CD14-positive monocyte (primary cell): ENCODE data around the gene CHST15. TPM values are rescaled to one million over a fixed set of nuclear protein-coding genes. Genes with fewer than 3 reads are reported as not detected.
A peak's percentile ranks its signal among the peaks of the same experiment; 100 is the strongest.

Source experiments
- DNase-seq, 3 donors: peaks; one replicate each; pipeline ENCODE4 v3.0.0-alpha.2; 2011 to 2022
- H2AFZ ChIP-seq: 2 replicates; pipeline ENCODE4 v1.6.0; 2012; ENCODE audit warnings: mild to moderate bottlenecking, low read depth, low read length, inconsistent platforms; ENCODE audit not compliant: insufficient read depth, poor library complexity, severe bottlenecking
- H3K27ac ChIP-seq, 2 donors: 1 replicate in 1 of 2; 2 replicates in 1 of 2; pipeline ENCODE4 v1.5.1; 2012 to 2013; ENCODE audit warnings: low read length in 2 of 2, control low read depth in 1 of 2, inconsistent platforms in 1 of 2, low read depth in 1 of 2, mild to moderate bottlenecking in 1 of 2
- H3K27me3 ChIP-seq, 2 donors: one replicate each; pipeline versions ENCODE4 v1.6.0 to v1.6.1; 2011 to 2013; ENCODE audit warnings: low read length in 2 of 2; ENCODE audit not compliant: control insufficient read depth in 2 of 2, insufficient read depth in 2 of 2
- H3K36me3 ChIP-seq, 2 donors: replicated peaks in 1 of 2; 1 replicate in 1 of 2; 2 replicates in 1 of 2; pipeline versions ENCODE4 v1.5.1 to v1.6.1; 2012 to 2013; ENCODE audit warnings: low read length in 2 of 2, control low read depth in 1 of 2, inconsistent platforms in 1 of 2, mild to moderate bottlenecking in 1 of 2; ENCODE audit not compliant: insufficient read depth in 2 of 2, control insufficient read depth in 1 of 2
- H3K4me1 ChIP-seq, 2 donors: 1 replicate in 1 of 2; 2 replicates in 1 of 2; pipeline versions ENCODE4 v1.5.1 to v1.6.1; 2012 to 2013; ENCODE audit warnings: low read length in 2 of 2, control low read depth in 1 of 2, inconsistent platforms in 1 of 2, mild to moderate bottlenecking in 1 of 2, moderate library complexity in 1 of 2; ENCODE audit not compliant: insufficient read depth in 2 of 2, control insufficient read depth in 1 of 2
- H3K4me2 ChIP-seq: replicated peaks from 2 replicates; pipeline ENCODE3; 2012; ENCODE audit warnings: low read length, moderate library complexity, mild to moderate bottlenecking; ENCODE audit not compliant: poor library complexity, severe bottlenecking; ENCODE audit errors: extremely low read depth
- H3K4me3 ChIP-seq, 3 experiments: fragments of 200-600 bp in 1 of 3; sonication (generic) in 1 of 3; replicated peaks in 1 of 3; 1 replicate in 2 of 3; 2 replicates in 1 of 3; pipeline ENCODE4 v1.5.1; 2011 to 2013; ENCODE audit warnings: low read length in 3 of 3, mild to moderate bottlenecking in 3 of 3, control low read depth in 2 of 3, low read depth in 2 of 3, inconsistent platforms in 1 of 3, moderate library complexity in 1 of 3
- H3K79me2 ChIP-seq: 2 replicates; pipeline ENCODE4 v1.6.0; 2012; ENCODE audit warnings: mild to moderate bottlenecking, control low read depth, inconsistent platforms, low read length, moderate library complexity; ENCODE audit not compliant: insufficient read depth
- H3K9ac ChIP-seq: 2 replicates; pipeline ENCODE4 v1.6.0; 2017; ENCODE audit warnings: low read length, mild to moderate bottlenecking; ENCODE audit not compliant: insufficient read depth, poor library complexity, severe bottlenecking
- H3K9me3 ChIP-seq, 2 donors: replicated peaks in 1 of 2; 1 replicate in 1 of 2; 2 replicates in 1 of 2; pipeline versions ENCODE4 v1.5.1 to v1.6.1; 2012 to 2013; ENCODE audit warnings: low read length in 2 of 2, control low read depth in 1 of 2; ENCODE audit not compliant: control insufficient read depth in 1 of 2, insufficient read depth in 1 of 2
- H4K20me1 ChIP-seq: 2 replicates; pipeline ENCODE4 v1.6.0; 2012; ENCODE audit warnings: mild to moderate bottlenecking, low read length, control low read depth, moderate library complexity; ENCODE audit not compliant: insufficient read depth
- H3K27ac Mint-ChIP-seq, 7 donors: one replicate each; pipeline ENCODE4 v1.8.0; 2020; ENCODE audit warnings: mild to moderate bottlenecking in 7 of 7, mixed read lengths in 7 of 7, moderate library complexity in 6 of 7, inconsistent platforms in 2 of 7
- H3K27me3 Mint-ChIP-seq, 3 donors: one replicate each; pipeline ENCODE4 v1.8.0; 2021 to 2022; ENCODE audit warnings: low read depth in 3 of 3, mild to moderate bottlenecking in 3 of 3, mixed read lengths in 3 of 3, moderate library complexity in 3 of 3, inconsistent platforms in 1 of 3
- H3K36me3 Mint-ChIP-seq, 2 donors: one replicate each; pipeline ENCODE4 v1.8.0; 2020; ENCODE audit warnings: mixed read lengths in 2 of 2, inconsistent platforms in 1 of 2, mild to moderate bottlenecking in 1 of 2
- H3K4me1 Mint-ChIP-seq: one replicate; pipeline ENCODE4 v1.8.0; 2020; ENCODE audit warnings: mild to moderate bottlenecking, mixed read lengths
- H3K4me3 Mint-ChIP-seq, 2 donors: one replicate each; pipeline ENCODE4 v1.8.0; 2020; ENCODE audit warnings: mild to moderate bottlenecking in 2 of 2, mixed read lengths in 2 of 2, moderate library complexity in 1 of 2
- H3K9me3 Mint-ChIP-seq, 7 donors: one replicate each; pipeline ENCODE4 v1.8.0; 2020 to 2022; ENCODE audit warnings: mixed read lengths in 7 of 7, mild to moderate bottlenecking in 6 of 7, moderate library complexity in 6 of 7, inconsistent platforms in 2 of 7
- CTCF ChIP-seq: fragments of 200-600 bp; IDR thresholded peaks from one replicate; pipeline ENCODE4 v1.8.0; 2022; ENCODE audit warnings: antibody characterized with exemption, mild to moderate bottlenecking
- WGBS: methylation state at CpG from one replicate; pipeline ENCODE4 v1.1.5; 2013; ENCODE audit warnings: missing lambda C conversion rate; ENCODE audit not compliant: insufficient coverage; 5-methylcytosine and 5-hydroxymethylcytosine counted together
- intact Hi-C, 2 donors: fragments of 100-400 bp; cut with micrococcal nuclease; formaldehyde crosslinking; loops; one replicate each; pipeline versions ENCODE4 v1.15.0 to v1.15.1; 2023
- polyA plus RNA-seq, 3 donors: library from polyadenylated mRNA; depleted of rRNA in 1 of 3; unstranded in 2 of 3; stranded (reverse) in 1 of 3; fragments of 300-500 nt in 2 of 3; fragments of >200 nt in 1 of 3; fragmentation: Illumina TruSeq in 2 of 3; gene quantifications; 1 replicate in 2 of 3; 2 replicates in 1 of 3; pipeline ENCODE4 v1.2.3, GENCODE V29; 2012 to 2021

The CHST15 gene
- polyA plus RNA-seq, 3 donors, result 54.4 to 106 (median 87.5) TPM

- intact Hi-C loops, result loop anchor here (5.0 to 10.0 kb wide), 4 partner anchors 53 to 297 kb away; no protein-coding TSS in a partner anchor
- H3K4me1 ChIP-seq, result peaks cover 56 to 72% of the 10 kb centered on the region in 2 donors
- H3K4me2 ChIP-seq, result peak overlapping the region; percentile 98
- peaks cover 0 to 15% (median 2%) of the 10 kb centered on the region in 7 donors for H3K9me3 Mint-ChIP-seq
- H3K79me2 ChIP-seq, result peaks cover 75% of the 10 kb centered on the region
- peak overlapping the region; percentile 80 to 99 (median 96) for H3K4me3 ChIP-seq
- peaks cover 67% of the 10 kb centered on the region for H3K4me1 Mint-ChIP-seq
- H3K27ac ChIP-seq, result peak overlapping the region in 1 of 2 donors; percentile 92
- H3K9me3 ChIP-seq, result no peaks in the 10 kb centered on the region
- peak overlapping the region; percentile 95 to 98 for H3K4me3 Mint-ChIP-seq
- peaks cover 0 to 15% of the 10 kb centered on the region in 2 donors for H3K27me3 ChIP-seq
- peaks cover 24 to 52% (median 50%) of the 10 kb centered on the region in 3 donors for H3K27me3 Mint-ChIP-seq
- peak overlapping the region in 4 of 7 donors; percentile 77 to 98 (median 91) for H3K27ac Mint-ChIP-seq
- peaks cover 62 to 65% of the 10 kb centered on the region in 2 donors for H3K36me3 Mint-ChIP-seq
- H3K36me3 ChIP-seq, result peaks cover 6 to 52% of the 10 kb centered on the region in 2 donors
- peak overlapping the region; percentile 96 for H3K9ac ChIP-seq
- WGBS, result 89% methylated on average over 6 of the region's 6 CpGs
- H4K20me1 ChIP-seq, result peaks cover 65% of the 10 kb centered on the region
- H2AFZ ChIP-seq, result no peak overlapping the region
- DNase-seq, result no peak
- no peak for TF ChIP-seq CTCF
These were observed 2.7 kb downstream of the CHST15 start for GRCh38 chr10:124090601-124091209.

GRCh38 chr10:124089859-124090258 is 3.5 kb downstream of the CHST15 start:
- Histone ChIP-seq H3K9ac (peak overlapping the region; percentile 96), H3K27ac (no peak overlapping the region), H3K79me2 (peaks cover 83% of the 10 kb centered on the region), H4K20me1 (peaks cover 73% of the 10 kb centered on the region), H3K27me3 (peaks cover 0 to 15% of the 10 kb centered on the region in 2 donors), H3K4me2 (peak overlapping the region; percentile 98), H2AFZ (no peak overlapping the region), H3K9me3 (no peaks in the 10 kb centered on the region), H3K36me3 (peaks cover 6 to 58% of the 10 kb centered on the region in 2 donors), H3K4me1 (peaks cover 54 to 73% of the 10 kb centered on the region in 2 donors), H3K4me3 (peak overlapping the region; percentile 80 to 99 (median 96))
- DNase-seq, result no peak
- H3K27me3 Mint-ChIP-seq, result peaks cover 24 to 54% (median 51%) of the 10 kb centered on the region in 3 donors
- TF ChIP-seq CTCF, result no peak
- H3K36me3 Mint-ChIP-seq, result peaks cover 65 to 68% of the 10 kb centered on the region in 2 donors
- WGBS, result 100% methylated on average over 4 of the region's 5 CpGs
- intact Hi-C loops, result loop anchor here (2.0 to 10.0 kb wide), 5 partner anchors 17 to 297 kb away; no protein-coding TSS in a partner anchor
- H3K27ac Mint-ChIP-seq, result peak overlapping the region in 2 of 7 donors; percentile 33 to 75
- H3K4me3 Mint-ChIP-seq, result peak overlapping the region; percentile 95 to 98
- H3K9me3 Mint-ChIP-seq, result peaks cover 0 to 15% (median 2%) of the 10 kb centered on the region in 7 donors
- peaks cover 68% of the 10 kb centered on the region for H3K4me1 Mint-ChIP-seq
